GM23338 (cell line): ENCODE measurements around the gene PRPH2.

Source experiments
- CTCF ChIP-seq, 2 experiments: fragments of 200-600 bp in 1 of 2; sonication (generic) in 1 of 2; conservative IDR thresholded peaks; 2 replicates each; pipeline versions ENCODE4 v1.5.1 to v1.6.1; 2016 to 2017; ENCODE audit warnings: antibody characterized with exemption in 2 of 2, low read depth in 2 of 2, mild to moderate bottlenecking in 2 of 2, moderate library complexity in 1 of 2
- ETS1 ChIP-seq: IDR thresholded peaks from 2 replicates; pipeline ENCODE4 v1.6.1; 2016; ENCODE audit warnings: antibody characterized with exemption
- EZH2 ChIP-seq: fragments of 200-600 bp; sonication (generic); IDR thresholded peaks from one replicate; pipeline ENCODE4 v1.8.0; 2017; ENCODE audit warnings: antibody characterized with exemption, mild to moderate bottlenecking, low read depth; ENCODE audit not compliant: unreplicated experiment
- EZH2phosphoT487 ChIP-seq: fragments of 200-600 bp; sonication (generic); IDR thresholded peaks from one replicate; pipeline ENCODE4 v1.8.1; 2018; ENCODE audit warnings: antibody characterized with exemption; ENCODE audit not compliant: unreplicated experiment
- POLR2AphosphoS5 ChIP-seq: IDR thresholded peaks from 2 replicates; pipeline ENCODE4 v1.6.1; 2016; ENCODE audit warnings: antibody characterized with exemption, low read depth

- no peak for TF ChIP-seq CTCF (conservative IDR thresholded peaks at IDR 0.05; ENCODE audit: low read depth in 2 of 2)
- no peak for TF ChIP-seq POLR2AphosphoS5
- no peak for TF ChIP-seq EZH2
- no peak for TF ChIP-seq ETS1
- no peak for TF ChIP-seq EZH2phosphoT487
Observed at GRCh38 chr6:42674780-42675179, 47.6 kb downstream of the PRPH2 start.
